GM18502 (cell line): ENCODE data around the gene PSMD1.
"Not testable (repeated sequence)": the region's sequence is repeated elsewhere in the genome, so short reads cannot be mapped to it uniquely, and the experiment has no call there.

Source experiments
- ATAC-seq: cut with Tn5 transposase; IDR thresholded peaks from one replicate; pipeline ENCODE4 v1.9.1; 2021; ENCODE audit warnings: mild to moderate bottlenecking; ENCODE audit not compliant: unreplicated experiment, poor library complexity

Gene PSMD1

GRCh38 chr2:231177156-231178025, 120.7 kb downstream of the PSMD1 start:
- no peak for ATAC-seq

- ATAC-seq: not testable (repeated sequence)
These were observed 122.1 kb downstream of the PSMD1 start for GRCh38 chr2:231178805-231179204.

- peak; percentile 63 for ATAC-seq
These were observed 125.3 kb downstream of the PSMD1 start for GRCh38 chr2:231181860-231182512.

- ATAC-seq: no peak
These were observed 125.8 kb downstream of the PSMD1 start for GRCh38 chr2:231182513-231182899.

- no peak for ATAC-seq
These were observed 127.2 kb downstream of the PSMD1 start for GRCh38 chr2:231183851-231184250.

GRCh38 chr2:231184319-231184718, 127.7 kb downstream of the PSMD1 start:
- no peak for ATAC-seq

- ATAC-seq: no peak
These were observed 128.5 kb downstream of the PSMD1 start for GRCh38 chr2:231185050-231185725.

- ATAC-seq: no peak
These were observed 129.2 kb downstream of the PSMD1 start for GRCh38 chr2:231185886-231186285.

GRCh38 chr2:231186325-231186724, 129.7 kb downstream of the PSMD1 start:
- no peak for ATAC-seq

- no peak for ATAC-seq
These were observed 131.3 kb downstream of the PSMD1 start for GRCh38 chr2:231187736-231188505.

GRCh38 chr2:231188506-231189170, 132.0 kb downstream of the PSMD1 start:
- no peak for ATAC-seq

- ATAC-seq: no peak
These were observed 132.5 kb downstream of the PSMD1 start for GRCh38 chr2:231189171-231189530.

GRCh38 chr2:231189571-231190495, 133.2 kb downstream of the PSMD1 start:
- ATAC-seq: no peak

- no peak for ATAC-seq
These were observed 134.0 kb downstream of the PSMD1 start for GRCh38 chr2:231190531-231191197.

GRCh38 chr2:231191896-231192872, 135.5 kb downstream of the PSMD1 start:
- ATAC-seq: no peak

GRCh38 chr2:231193216-231193615, 136.5 kb downstream of the PSMD1 start:
- ATAC-seq: no peak

- ATAC-seq: no peak
These were observed 139.9 kb downstream of the PSMD1 start for GRCh38 chr2:231196592-231196991.
